Gastrocnemius medialis (tissue), 4 donors: Measurements from ENCODE around the gene GEMIN8. TPM values are rescaled to one million over a fixed set of nuclear protein-coding genes. Genes with fewer than 3 reads are reported as not detected.

Experiments used
- ATAC-seq, 2 donors: fragments of 150-250 bp; one replicate each; pipeline ENCODE4 v1.9.1; 2016
- DNase-seq, 2 donors: peaks; one replicate each; pipeline ENCODE4 v3.0.0-alpha.2; 2019
- H3K27ac ChIP-seq, 4 donors: fragments of 200-600 bp; sonication (generic); 1 replicate in 1 of 4; 2 replicates in 3 of 4; pipeline ENCODE4 v1.5.1; 2016 to 2018; ENCODE audit warnings: mild to moderate bottlenecking in 2 of 4, moderate library complexity in 1 of 4
- H3K27me3 ChIP-seq, 3 donors: fragments of 200-600 bp; sonication (generic) in 2 of 3; 1 replicate in 1 of 3; 2 replicates in 2 of 3; pipeline versions ENCODE4 v1.5.1 to v1.6.0; 2016 to 2019; ENCODE audit warnings: mild to moderate bottlenecking in 1 of 3, moderate library complexity in 1 of 3
- H3K36me3 ChIP-seq, 2 donors: fragments of 200-600 bp; sonication (generic) in 1 of 2; one replicate each; pipeline ENCODE4 v1.5.1; 2017 to 2018
- H3K4me1 ChIP-seq, 2 donors: fragments of 200-600 bp; sonication (generic) in 1 of 2; one replicate each; pipeline ENCODE4 v1.5.1; 2016 to 2017; ENCODE audit warnings: mild to moderate bottlenecking in 2 of 2
- H3K4me3 ChIP-seq, 4 donors: fragments of 200-600 bp; sonication (generic) in 3 of 4; 1 replicate in 1 of 4; 2 replicates in 3 of 4; pipeline ENCODE4 v1.5.1; 2016 to 2019; ENCODE audit warnings: mild to moderate bottlenecking in 2 of 4
- H3K9me3 ChIP-seq, 3 donors: fragments of 200-600 bp; sonication (generic) in 2 of 3; 1 replicate in 1 of 3; 2 replicates in 2 of 3; pipeline ENCODE4 v1.5.1; 2016 to 2019
- POLR2A ChIP-seq, 2 donors: fragments of 450-650 bp; IDR thresholded peaks; one replicate each; pipeline ENCODE4 v1.6.1; 2017; ENCODE audit warnings: antibody characterized with exemption in 2 of 2, mild to moderate bottlenecking in 2 of 2, moderate library complexity in 2 of 2
- in situ Hi-C, 4 donors: fragments of 200-750 bp; cut with MboI; loops; one replicate each; pipeline versions ENCODE4 v1.15.0 to v1.8.0; 2017; ENCODE audit warnings: low sequenced_read_pairs in 4 of 4
- intact Hi-C: fragments of 100-400 bp; cut with DNase I; formaldehyde crosslinking; loops from one replicate; pipeline ENCODE4 v1.15.1; 2023; ENCODE audit warnings: low total_unique reads
- total RNA-seq, 4 donors: library from RNA; depleted of rRNA; stranded (reverse); fragments of >200 nt; gene quantifications; one replicate each; pipeline versions ENCODE4 v1.1.0 to v1.2.3, GENCODE V29; 2016
- TF ChIP-seq, protein P1 (sequence below), 5 experiments: fragments of 450-650 bp in 3 of 5; fragments of 200-600 bp in 2 of 5; sonication (generic) in 2 of 5; IDR thresholded peaks in 4 of 5; conservative IDR thresholded peaks in 1 of 5; 1 replicate in 4 of 5; 2 replicates in 1 of 5; pipeline ENCODE4 v1.5.1; 2016 to 2019; ENCODE audit warnings: antibody characterized with exemption in 5 of 5, mild to moderate bottlenecking in 3 of 5, moderate library complexity in 3 of 5

The GEMIN8 gene
- total RNA-seq, 4 donors from 2014 or later = 6.4 to 8.8 (median 6.9) TPM

DNA sequence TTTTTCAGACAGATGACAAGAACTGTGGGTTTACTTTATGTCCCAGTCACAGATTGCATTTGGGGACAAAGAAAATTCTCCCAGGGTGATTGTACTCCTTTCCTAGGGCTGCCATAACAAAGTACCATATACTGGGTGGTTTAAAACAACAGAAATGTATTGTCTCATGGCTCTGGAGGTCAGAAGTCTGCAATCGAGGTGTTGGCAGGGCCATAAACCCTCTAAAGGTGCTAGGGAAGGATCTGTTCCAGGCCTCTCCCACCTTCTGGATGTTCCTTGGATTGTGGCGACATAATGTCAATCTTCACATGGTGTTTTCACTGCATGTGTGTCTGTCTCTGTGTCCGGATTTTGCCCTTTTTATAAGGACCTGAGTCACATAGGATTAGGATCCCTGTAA lies 12.3 kb downstream of the GEMIN8 start:
- Histone ChIP-seq H3K4me3 (no peak overlapping the region), H3K4me1 (no peaks in the 10 kb centered on the region), H3K9me3 (no peaks in the 10 kb centered on the region), H3K27ac (no peak overlapping the region), H3K27me3 (no peaks in the 10 kb centered on the region), H3K36me3 (peaks cover 0 to 11% of the 10 kb centered on the region in 2 donors)
- TF ChIP-seq, protein P1, sequence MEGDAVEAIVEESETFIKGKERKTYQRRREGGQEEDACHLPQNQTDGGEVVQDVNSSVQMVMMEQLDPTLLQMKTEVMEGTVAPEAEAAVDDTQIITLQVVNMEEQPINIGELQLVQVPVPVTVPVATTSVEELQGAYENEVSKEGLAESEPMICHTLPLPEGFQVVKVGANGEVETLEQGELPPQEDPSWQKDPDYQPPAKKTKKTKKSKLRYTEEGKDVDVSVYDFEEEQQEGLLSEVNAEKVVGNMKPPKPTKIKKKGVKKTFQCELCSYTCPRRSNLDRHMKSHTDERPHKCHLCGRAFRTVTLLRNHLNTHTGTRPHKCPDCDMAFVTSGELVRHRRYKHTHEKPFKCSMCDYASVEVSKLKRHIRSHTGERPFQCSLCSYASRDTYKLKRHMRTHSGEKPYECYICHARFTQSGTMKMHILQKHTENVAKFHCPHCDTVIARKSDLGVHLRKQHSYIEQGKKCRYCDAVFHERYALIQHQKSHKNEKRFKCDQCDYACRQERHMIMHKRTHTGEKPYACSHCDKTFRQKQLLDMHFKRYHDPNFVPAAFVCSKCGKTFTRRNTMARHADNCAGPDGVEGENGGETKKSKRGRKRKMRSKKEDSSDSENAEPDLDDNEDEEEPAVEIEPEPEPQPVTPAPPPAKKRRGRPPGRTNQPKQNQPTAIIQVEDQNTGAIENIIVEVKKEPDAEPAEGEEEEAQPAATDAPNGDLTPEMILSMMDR (IDR thresholded peaks at IDR 0.05 in 4 of 5, conservative IDR thresholded peaks at IDR 0.05 in 1 of 5) = no peak
- TF ChIP-seq POLR2A (IDR thresholded peaks at IDR 0.05) = no peak
- intact Hi-C loops (no loop called here), in situ Hi-C loops (no loop called here)
- ATAC-seq (no peak), DNase-seq (no peak)

DNA sequence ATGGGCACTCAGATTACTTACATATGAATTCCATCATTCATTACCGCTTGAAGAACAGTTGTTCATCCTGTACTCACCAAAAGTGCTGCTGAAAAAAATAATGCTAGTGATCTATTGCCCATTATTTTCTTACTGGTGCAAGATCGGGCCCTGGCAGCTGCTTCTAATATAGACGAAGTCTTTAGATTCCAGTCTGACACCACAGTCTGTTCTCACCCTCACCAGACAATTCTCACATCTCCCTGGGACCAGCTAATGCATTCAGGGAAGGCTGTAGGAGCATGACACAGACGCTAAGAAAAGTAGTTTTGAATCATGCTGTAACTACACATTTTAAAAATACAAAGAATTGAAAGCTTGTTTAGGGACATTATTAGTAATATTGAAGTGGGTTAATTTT lies 13.8 kb downstream of the GEMIN8 start:
- Histone ChIP-seq H3K36me3 (peaks cover 0 to 11% of the 10 kb centered on the region in 2 donors), H3K4me3 (no peak overlapping the region), H3K4me1 (no peaks in the 10 kb centered on the region), H3K9me3 (no peaks in the 10 kb centered on the region), H3K27ac (no peak overlapping the region), H3K27me3 (no peaks in the 10 kb centered on the region)
- ATAC-seq (no peak), DNase-seq (no peak)
- in situ Hi-C loops (no loop called here), intact Hi-C loops (no loop called here)
- TF ChIP-seq, protein P1 (IDR thresholded peaks at IDR 0.05 in 4 of 5, conservative IDR thresholded peaks at IDR 0.05 in 1 of 5) = no peak

DNA sequence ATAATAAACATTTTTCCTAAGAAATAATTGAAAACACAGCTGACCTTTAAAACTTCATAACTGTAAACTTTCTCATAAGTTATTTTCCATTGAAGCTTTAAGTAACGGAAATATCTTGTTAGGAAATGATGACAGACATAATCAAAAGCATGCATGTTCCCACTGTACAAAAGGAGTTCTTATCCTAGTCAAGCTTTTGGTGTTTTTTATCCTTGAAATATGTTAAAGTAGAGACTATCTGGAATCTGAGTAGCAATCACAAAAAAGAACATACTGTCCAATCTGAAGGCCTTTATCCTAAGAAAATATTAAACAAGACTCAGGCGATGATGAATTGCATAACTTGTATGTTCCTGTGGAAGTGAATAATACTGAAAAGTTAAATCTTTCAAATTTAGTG lies 14.4 kb downstream of the GEMIN8 start:
- peaks cover 0 to 10% of the 10 kb centered on the region in 2 donors for H3K36me3 ChIP-seq
- ATAC-seq = no peak
- H3K4me1 ChIP-seq = no peaks in the 10 kb centered on the region
- no peak for DNase-seq
- intact Hi-C loops = no loop called here
- H3K27ac ChIP-seq = no peak overlapping the region
- in situ Hi-C loops = no loop called here
- no peaks in the 10 kb centered on the region for H3K9me3 ChIP-seq
- no peaks in the 10 kb centered on the region for H3K27me3 ChIP-seq
- H3K4me3 ChIP-seq = no peak overlapping the region
- no peak for TF ChIP-seq POLR2A (IDR thresholded peaks at IDR 0.05)
- TF ChIP-seq, protein P1 (IDR thresholded peaks at IDR 0.05 in 4 of 5, conservative IDR thresholded peaks at IDR 0.05 in 1 of 5) = no peak

DNA sequence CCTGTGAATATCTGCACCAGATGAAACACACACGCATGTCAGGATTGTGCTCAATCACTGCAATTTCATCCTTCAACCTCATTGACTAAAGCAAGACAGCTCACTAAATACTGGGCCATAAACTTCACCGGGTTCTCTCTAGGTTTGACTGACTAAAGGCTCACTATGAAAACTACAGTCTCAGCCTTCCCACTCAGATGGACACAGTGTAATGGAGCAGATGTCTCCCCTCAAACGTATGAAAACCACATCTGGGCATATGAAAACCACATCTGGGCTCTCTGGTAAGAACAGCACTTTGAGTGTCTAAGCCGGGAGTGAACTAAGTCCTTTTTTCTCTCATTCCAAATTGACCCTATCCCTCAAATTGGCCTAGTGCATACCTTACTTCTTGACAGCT lies 15.2 kb downstream of the GEMIN8 start:
- ATAC-seq (no peak), DNase-seq (no peak)
- H3K4me1 ChIP-seq = no peaks in the 10 kb centered on the region
- TF ChIP-seq, protein P1 (IDR thresholded peaks at IDR 0.05 in 4 of 5, conservative IDR thresholded peaks at IDR 0.05 in 1 of 5) = no peak
- TF ChIP-seq POLR2A (IDR thresholded peaks at IDR 0.05) = no peak
- no peaks in the 10 kb centered on the region for H3K27me3 ChIP-seq
- H3K27ac ChIP-seq = no peak overlapping the region
- in situ Hi-C loops = no loop called here
- H3K9me3 ChIP-seq = no peaks in the 10 kb centered on the region
- H3K36me3 ChIP-seq = peaks cover 0 to 4% of the 10 kb centered on the region in 2 donors
- no peak overlapping the region for H3K4me3 ChIP-seq
- intact Hi-C loops = no loop called here

DNA sequence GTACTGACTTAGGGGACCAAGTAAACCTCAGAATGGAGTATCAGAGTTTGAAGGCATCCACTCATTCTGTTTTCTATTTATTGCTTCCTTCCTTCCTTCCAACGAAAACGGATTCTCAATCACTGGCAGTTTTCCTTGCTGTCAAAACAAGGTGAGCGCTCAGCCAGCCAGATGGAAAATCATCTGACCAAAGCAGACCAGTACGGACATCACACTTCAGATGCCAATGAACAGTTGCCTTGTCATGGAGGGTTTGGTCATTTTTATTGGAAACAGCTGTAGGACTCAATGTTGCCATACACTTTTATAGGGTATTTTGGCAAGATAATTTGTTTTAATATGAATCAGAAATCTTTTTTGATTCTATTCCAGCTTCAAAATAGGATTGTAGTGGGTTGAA lies 16.6 kb downstream of the GEMIN8 start:
- intact Hi-C loops (no loop called here), in situ Hi-C loops (no loop called here)
- no peak for ATAC-seq
- Histone ChIP-seq H3K4me1 (no peaks in the 10 kb centered on the region), H3K36me3 (peaks cover 0 to 17% of the 10 kb centered on the region in 2 donors), H3K9me3 (no peaks in the 10 kb centered on the region), H3K27me3 (no peaks in the 10 kb centered on the region), H3K27ac (no peak overlapping the region), H3K4me3 (no peak overlapping the region)
- DNase-seq = no peak
- TF ChIP-seq, protein P1 (IDR thresholded peaks at IDR 0.05 in 4 of 5, conservative IDR thresholded peaks at IDR 0.05 in 1 of 5) = no peak
- no peak for TF ChIP-seq POLR2A (IDR thresholded peaks at IDR 0.05)
